ENCODE results near the gene HIVEP1. TPM values are rescaled to one million over a fixed set of nuclear protein-coding genes. Genes with fewer than 3 reads are reported as not detected.

HIVEP1 gene
- polyA plus RNA-seq, 1 of the 3 experiments (the other 2 are of a cell fraction) = 7.7 TPM

DNA sequence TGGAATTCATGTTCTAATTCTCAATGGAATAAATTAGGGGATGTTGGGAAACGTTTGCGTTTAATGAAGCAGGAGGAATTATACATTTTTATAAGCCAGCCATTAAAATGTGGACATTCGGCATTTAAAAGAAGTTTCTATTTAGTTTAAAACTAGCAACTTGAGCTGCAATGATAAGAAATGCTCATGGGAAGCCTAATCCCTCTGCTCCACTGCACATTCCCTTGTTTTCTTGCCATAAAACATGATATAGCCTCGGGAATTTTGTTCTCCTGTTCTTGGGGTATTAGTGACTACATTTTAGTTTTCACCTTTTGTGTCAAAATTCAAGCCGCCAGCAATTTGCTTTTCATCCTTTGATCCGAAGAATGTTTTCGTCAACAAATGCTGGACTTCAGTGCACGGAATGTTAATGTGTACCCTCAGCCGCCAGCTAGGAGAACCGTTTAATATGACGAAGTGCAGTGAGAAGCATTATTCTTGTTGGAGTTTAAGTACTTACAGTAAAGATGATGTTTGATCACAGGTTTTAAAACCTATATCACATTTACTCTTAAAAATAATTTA lies 137.9 kb downstream of the HIVEP1 start:
- H3K4me3 ChIP-seq (ENCODE audit: low read depth in 2 of 2, low read length in 1 of 2) = no peak overlapping the region
- no peaks in the 10 kb centered on the region for H3K9me3 ChIP-seq
- peaks cover 0 to 16% of the 10 kb centered on the region in 2 experiments; a peak in 3 of 4 replicates for H3K4me1 ChIP-seq (ENCODE audit: control insufficient read depth in 1 of 2, insufficient read depth in 2 of 2, low read depth in 1 of 2, low read length in 1 of 2)
- H3K27me3 ChIP-seq (ENCODE audit: insufficient read depth) = no peaks in the 10 kb centered on the region
- H3K9me2 ChIP-seq = no peaks in the 10 kb centered on the region
- peaks cover 0 to 13% of the 10 kb centered on the region in 2 experiments for H3K36me3 ChIP-seq (replicated peaks in 1 of 2; ENCODE audit: control insufficient read depth in 1 of 2, insufficient read depth in 2 of 2, low read length in 1 of 2)
- WGBS (ENCODE audit: low lambda C conversion rate) = 88% methylated on average over 11 of the region's 11 CpGs
- ChIA-PET POLR2A (no interaction called here), CTCF (interaction anchor here (0.9 to 1.0 kb wide), 2 partner anchors 16 to 454 kb away, joined by 3 read pairs; no protein-coding TSS in a partner anchor)
- no peak overlapping the region for H3K4me2 ChIP-seq
- DNase-seq = no peak
- no peaks in the 10 kb centered on the region for H3K79me2 ChIP-seq (ENCODE audit: insufficient read depth)
- H3K9ac ChIP-seq = no peak overlapping the region
- H4K20me1 ChIP-seq (ENCODE audit: insufficient read depth) = no peaks in the 10 kb centered on the region
- TF ChIP-seq FOSL2 (IDR thresholded peaks at IDR 0.05; ENCODE audit: borderline replicate concordance, low read depth) (no peak), NRF1 (IDR thresholded peaks at IDR 0.05; ENCODE audit: low read depth, low read length) (no peak), SIN3A (IDR thresholded peaks at IDR 0.05; ENCODE audit: borderline replicate concordance, low read depth, low read length) (no peak), MXI1 (IDR thresholded peaks at IDR 0.05; ENCODE audit: low read depth, low read length) (no peak), NFIC (IDR thresholded peaks at IDR 0.05; ENCODE audit: borderline replicate concordance) (no peak), YY1 (IDR thresholded peaks at IDR 0.05; ENCODE audit: low read depth) (no peak), ELF1 (IDR thresholded peaks at IDR 0.05) (no peak), CHD2 (IDR thresholded peaks at IDR 0.05; ENCODE audit: low read length, partially characterized antibody) (no peak), GATA2 (CRISPR knock-in tag; IDR thresholded peaks at IDR 0.05) (no peak), MEF2A (IDR thresholded peaks at IDR 0.05; ENCODE audit: borderline replicate concordance, low read depth) (no peak), EP300 (IDR thresholded peaks at IDR 0.05; ENCODE audit: borderline replicate concordance in 1 of 2, low read depth in 1 of 2, low read length in 1 of 2) (no peak), FOXM1 (IDR thresholded peaks at IDR 0.05; ENCODE audit: low read depth) (no peak), RFX5 (IDR thresholded peaks at IDR 0.05; ENCODE audit: low read length) (no peak), RXRA (IDR thresholded peaks at IDR 0.05; ENCODE audit: borderline replicate concordance, low read depth) (no peak), GABPA (IDR thresholded peaks at IDR 0.05; ENCODE audit: low read depth) (no peak), FOXJ3 (CRISPR knock-in tag; IDR thresholded peaks at IDR 0.05) (no peak)
- TF ChIP-seq, protein P1, sequence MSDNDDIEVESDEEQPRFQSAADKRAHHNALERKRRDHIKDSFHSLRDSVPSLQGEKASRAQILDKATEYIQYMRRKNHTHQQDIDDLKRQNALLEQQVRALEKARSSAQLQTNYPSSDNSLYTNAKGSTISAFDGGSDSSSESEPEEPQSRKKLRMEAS (IDR thresholded peaks at IDR 0.05; ENCODE audit: low read depth) = no peak
- TF ChIP-seq, protein P2, sequence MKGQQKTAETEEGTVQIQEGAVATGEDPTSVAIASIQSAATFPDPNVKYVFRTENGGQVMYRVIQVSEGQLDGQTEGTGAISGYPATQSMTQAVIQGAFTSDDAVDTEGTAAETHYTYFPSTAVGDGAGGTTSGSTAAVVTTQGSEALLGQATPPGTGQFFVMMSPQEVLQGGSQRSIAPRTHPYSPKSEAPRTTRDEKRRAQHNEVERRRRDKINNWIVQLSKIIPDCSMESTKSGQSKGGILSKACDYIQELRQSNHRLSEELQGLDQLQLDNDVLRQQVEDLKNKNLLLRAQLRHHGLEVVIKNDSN (IDR thresholded peaks at IDR 0.05; ENCODE audit: borderline replicate concordance, low read depth) = no peak
- TF ChIP-seq, protein P3, sequence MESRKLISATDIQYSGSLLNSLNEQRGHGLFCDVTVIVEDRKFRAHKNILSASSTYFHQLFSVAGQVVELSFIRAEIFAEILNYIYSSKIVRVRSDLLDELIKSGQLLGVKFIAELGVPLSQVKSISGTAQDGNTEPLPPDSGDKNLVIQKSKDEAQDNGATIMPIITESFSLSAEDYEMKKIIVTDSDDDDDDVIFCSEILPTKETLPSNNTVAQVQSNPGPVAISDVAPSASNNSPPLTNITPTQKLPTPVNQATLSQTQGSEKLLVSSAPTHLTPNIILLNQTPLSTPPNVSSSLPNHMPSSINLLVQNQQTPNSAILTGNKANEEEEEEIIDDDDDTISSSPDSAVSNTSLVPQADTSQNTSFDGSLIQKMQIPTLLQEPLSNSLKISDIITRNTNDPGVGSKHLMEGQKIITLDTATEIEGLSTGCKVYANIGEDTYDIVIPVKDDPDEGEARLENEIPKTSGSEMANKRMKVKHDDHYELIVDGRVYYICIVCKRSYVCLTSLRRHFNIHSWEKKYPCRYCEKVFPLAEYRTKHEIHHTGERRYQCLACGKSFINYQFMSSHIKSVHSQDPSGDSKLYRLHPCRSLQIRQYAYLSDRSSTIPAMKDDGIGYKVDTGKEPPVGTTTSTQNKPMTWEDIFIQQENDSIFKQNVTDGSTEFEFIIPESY (IDR thresholded peaks at IDR 0.05; ENCODE audit: borderline replicate concordance, low read depth) = no peak
- TF ChIP-seq, protein P4, sequence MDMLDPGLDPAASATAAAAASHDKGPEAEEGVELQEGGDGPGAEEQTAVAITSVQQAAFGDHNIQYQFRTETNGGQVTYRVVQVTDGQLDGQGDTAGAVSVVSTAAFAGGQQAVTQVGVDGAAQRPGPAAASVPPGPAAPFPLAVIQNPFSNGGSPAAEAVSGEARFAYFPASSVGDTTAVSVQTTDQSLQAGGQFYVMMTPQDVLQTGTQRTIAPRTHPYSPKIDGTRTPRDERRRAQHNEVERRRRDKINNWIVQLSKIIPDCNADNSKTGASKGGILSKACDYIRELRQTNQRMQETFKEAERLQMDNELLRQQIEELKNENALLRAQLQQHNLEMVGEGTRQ (IDR thresholded peaks at IDR 0.05; ENCODE audit: borderline replicate concordance, low read depth, low read length) = no peak
- H3K27ac ChIP-seq (ENCODE audit: low read depth in 2 of 2, low read length in 1 of 2) = peak overlapping the region in 1 of 2 experiments; percentile 88; a peak in 1 of 4 replicates
- H3F3A ChIP-seq (replicated peaks; ENCODE audit: insufficient read depth) = peaks cover 21% of the 10 kb centered on the region
- H2AFZ ChIP-seq (ENCODE audit: low read depth) = no peak overlapping the region

All from SK-N-SH (cell line).